Small intestine (tissue), 7 donors: ENCODE results near the gene ALDH3A1. TPM values are rescaled to one million over a fixed set of nuclear protein-coding genes. Genes with fewer than 3 reads are reported as not detected.
A peak's percentile ranks its signal among the peaks of the same experiment; 100 is the strongest.

Experiments used
- DNase-seq, 2 donors: peaks; one replicate each; pipeline versions ENCODE4 v3.0.0 to v3.0.0-alpha.2; 2013
- FAIRE-seq: peaks from 2 replicates; lab custom pipeline; 2012; peaks lifted over from hg19 to GRCh38; lab: Jason Lieb, UNC
- H3K27ac ChIP-seq, 3 donors: one replicate each; pipeline ENCODE4 v1.5.1; 2013; ENCODE audit warnings: low read length in 2 of 3, mild to moderate bottlenecking in 2 of 3, control low read depth in 1 of 3, inconsistent platforms in 1 of 3, low read depth in 1 of 3, moderate library complexity in 1 of 3
- H3K27me3 ChIP-seq, 3 donors: one replicate each; pipeline ENCODE4 v1.6.1; 2013; ENCODE audit warnings: low read length in 3 of 3, inconsistent platforms in 1 of 3; ENCODE audit not compliant: control insufficient read depth in 3 of 3, insufficient read depth in 3 of 3
- H3K36me3 ChIP-seq, 3 donors: one replicate each; pipeline ENCODE4 v1.6.1; 2013; ENCODE audit warnings: low read length in 3 of 3, inconsistent platforms in 1 of 3, low read depth in 1 of 3, mild to moderate bottlenecking in 1 of 3, moderate library complexity in 1 of 3; ENCODE audit not compliant: control insufficient read depth in 3 of 3, insufficient read depth in 2 of 3
- H3K4me1 ChIP-seq, 3 donors: one replicate each; pipeline ENCODE4 v1.6.1; 2013; ENCODE audit warnings: low read length in 2 of 3, inconsistent platforms in 1 of 3, low read depth in 1 of 3, mild to moderate bottlenecking in 1 of 3, moderate library complexity in 1 of 3; ENCODE audit not compliant: control insufficient read depth in 3 of 3, insufficient read depth in 2 of 3
- H3K4me3 ChIP-seq, 3 donors: one replicate each; pipeline ENCODE4 v1.5.1; 2013; ENCODE audit warnings: low read length in 3 of 3, control low read depth in 1 of 3, inconsistent platforms in 1 of 3, low read depth in 1 of 3, mild to moderate bottlenecking in 1 of 3, moderate library complexity in 1 of 3
- H3K9me3 ChIP-seq, 2 donors: one replicate each; pipeline ENCODE4 v1.6.1; 2013; ENCODE audit warnings: low read depth in 1 of 2, low read length in 1 of 2; ENCODE audit not compliant: control insufficient read depth in 2 of 2, insufficient read depth in 1 of 2
- WGBS, 3 donors: extraction: QIAGEN DNeasy Blood & Tissue Kit; methylation state at CpG; one replicate each; pipeline ENCODE4 v1.1.7; 2013; 5-methylcytosine and 5-hydroxymethylcytosine counted together
- polyA plus RNA-seq, 4 donors: library from polyadenylated mRNA; stranded (reverse) in 3 of 4; unstranded in 1 of 4; fragments of 200-250 nt in 3 of 4; fragments of 120-200 nt in 1 of 4; gene quantifications; one replicate each; pipeline versions ENCODE4 v1.2.1 to v1.2.3, GENCODE V29; 2013
- donor health status: healthy with polysubstance abuse.
- donor health status: control.
- donor health status: control.
- donor health status: Bipolar disorder and iron deficiency.
- donor health status: healthy.

ALDH3A1 gene
- polyA plus RNA-seq, 4 donors = 0.92 to 5.8 (median 3.1) TPM

DNA sequence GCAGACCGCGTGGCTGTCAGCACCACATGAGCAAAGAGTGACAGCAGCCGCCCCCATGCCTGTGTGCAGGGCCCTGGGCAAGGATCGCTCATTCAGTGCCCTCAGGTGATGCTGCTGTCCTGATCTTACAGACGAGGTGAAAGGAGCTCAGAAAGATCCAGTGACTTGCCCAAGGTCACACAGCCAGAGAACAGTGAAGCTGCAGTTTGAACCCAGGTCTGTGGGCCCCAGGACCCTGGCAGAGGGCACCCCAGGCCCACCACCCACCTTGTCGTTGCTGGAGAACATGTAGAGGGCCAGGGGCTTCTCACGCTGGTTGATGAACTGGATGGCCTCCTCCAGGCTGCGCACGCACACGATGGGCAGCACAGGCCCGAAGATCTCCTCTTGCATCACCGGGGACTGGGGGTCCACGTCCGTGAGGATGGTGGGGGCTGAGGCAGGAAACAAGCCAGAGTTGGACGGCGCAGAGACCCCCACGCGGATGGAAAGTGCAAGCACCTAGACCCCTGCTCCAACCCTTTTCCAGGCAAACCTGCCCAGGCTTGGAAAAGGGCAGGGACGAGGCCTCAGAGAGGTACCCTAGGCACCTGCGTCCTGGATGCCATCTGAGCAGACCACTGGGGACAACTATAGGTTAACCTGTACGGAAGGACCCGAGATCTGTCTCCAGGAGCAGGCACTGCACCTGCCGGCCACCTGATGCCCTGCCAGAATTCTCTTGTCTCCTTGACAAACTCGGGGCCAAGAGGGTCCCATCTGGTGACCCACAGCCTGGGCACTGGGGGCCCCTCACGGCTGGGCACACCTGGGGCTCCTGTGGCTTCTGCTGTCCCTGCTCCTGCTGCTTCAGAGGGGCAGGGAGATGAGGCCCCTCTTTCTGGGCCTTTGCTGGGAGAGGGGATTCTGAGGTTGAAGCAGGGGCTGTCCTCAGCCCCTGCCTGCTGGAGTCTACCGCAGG is 8.6 kb downstream of the ALDH3A1 start:
- FAIRE-seq (no peak), DNase-seq (no peak)
- H3K9me3 ChIP-seq = no peaks in the 10 kb centered on the region
- no peak overlapping the region for H3K27ac ChIP-seq
- 83 to 89% (median 84%) methylated on average over 26 of the region's 26 CpGs for WGBS, 3 donors
- H3K27me3 ChIP-seq = no peaks in the 10 kb centered on the region
- peaks cover 0 to 17% (median under 1%) of the 10 kb centered on the region in 3 donors for H3K4me1 ChIP-seq
- no peak overlapping the region for H3K4me3 ChIP-seq
- no peaks in the 10 kb centered on the region for H3K36me3 ChIP-seq

DNA sequence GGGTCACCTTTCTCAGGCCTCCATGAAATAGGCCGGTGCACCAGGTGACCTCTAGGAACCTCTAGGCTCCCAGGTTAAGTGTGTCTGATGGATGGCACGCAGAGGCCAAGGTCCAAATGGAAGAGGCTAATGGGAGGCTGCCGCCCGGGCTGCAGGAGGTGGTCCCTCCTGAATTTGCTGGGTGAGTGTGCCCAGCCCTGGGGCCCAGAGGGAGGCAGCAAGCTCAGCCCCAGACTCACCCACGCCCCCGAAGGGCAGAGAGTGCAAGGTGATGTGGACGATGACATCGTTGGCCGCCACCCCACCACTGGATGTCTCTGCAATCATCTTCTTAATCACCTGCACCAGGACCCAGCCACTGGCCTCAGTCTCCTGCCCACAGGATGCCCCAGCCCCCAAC is 9.3 kb downstream of the ALDH3A1 start:
- Histone ChIP-seq H3K9me3 (no peaks in the 10 kb centered on the region), H3K4me1 (peaks cover 0 to 21% (median 5%) of the 10 kb centered on the region in 3 donors), H3K27me3 (no peaks in the 10 kb centered on the region), H3K36me3 (no peaks in the 10 kb centered on the region), H3K27ac (no peak overlapping the region), H3K4me3 (no peak overlapping the region)
- WGBS, 3 donors = 80 to 94% (median 93%) methylated on average over 9 of the region's 9 CpGs
- FAIRE-seq (no peak), DNase-seq (no peak)

DNA sequence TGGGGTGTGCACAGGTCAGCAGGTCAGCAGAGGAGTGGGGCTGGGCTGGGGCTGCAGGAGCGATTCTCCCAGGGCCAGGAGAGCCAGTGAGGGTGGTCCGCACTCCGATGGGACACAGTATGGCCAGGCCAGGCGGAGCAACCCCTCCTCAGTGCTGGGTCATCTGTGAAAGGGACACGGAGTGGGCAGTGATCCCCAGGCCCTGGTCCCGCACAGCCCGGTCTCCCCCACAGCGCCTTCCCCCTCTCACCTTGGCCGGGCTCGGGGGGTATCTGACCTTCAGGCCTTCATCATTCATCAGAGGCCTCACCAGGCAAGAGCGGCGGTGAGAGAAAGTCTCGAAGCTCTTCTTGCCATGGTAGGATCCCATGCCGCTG is 10.0 kb downstream of the ALDH3A1 start:
- WGBS, 3 donors = 93 to 99% (median 93%) methylated on average over 11 to 14 of the region's 14 CpGs
- H3K9me3 ChIP-seq = no peaks in the 10 kb centered on the region
- no peaks in the 10 kb centered on the region for H3K27me3 ChIP-seq
- no peak overlapping the region for H3K4me3 ChIP-seq
- no peaks in the 10 kb centered on the region for H3K36me3 ChIP-seq
- peaks cover 0 to 21% (median 5%) of the 10 kb centered on the region in 3 donors for H3K4me1 ChIP-seq
- no peak for FAIRE-seq
- no peak overlapping the region for H3K27ac ChIP-seq
- no peak for DNase-seq

DNA sequence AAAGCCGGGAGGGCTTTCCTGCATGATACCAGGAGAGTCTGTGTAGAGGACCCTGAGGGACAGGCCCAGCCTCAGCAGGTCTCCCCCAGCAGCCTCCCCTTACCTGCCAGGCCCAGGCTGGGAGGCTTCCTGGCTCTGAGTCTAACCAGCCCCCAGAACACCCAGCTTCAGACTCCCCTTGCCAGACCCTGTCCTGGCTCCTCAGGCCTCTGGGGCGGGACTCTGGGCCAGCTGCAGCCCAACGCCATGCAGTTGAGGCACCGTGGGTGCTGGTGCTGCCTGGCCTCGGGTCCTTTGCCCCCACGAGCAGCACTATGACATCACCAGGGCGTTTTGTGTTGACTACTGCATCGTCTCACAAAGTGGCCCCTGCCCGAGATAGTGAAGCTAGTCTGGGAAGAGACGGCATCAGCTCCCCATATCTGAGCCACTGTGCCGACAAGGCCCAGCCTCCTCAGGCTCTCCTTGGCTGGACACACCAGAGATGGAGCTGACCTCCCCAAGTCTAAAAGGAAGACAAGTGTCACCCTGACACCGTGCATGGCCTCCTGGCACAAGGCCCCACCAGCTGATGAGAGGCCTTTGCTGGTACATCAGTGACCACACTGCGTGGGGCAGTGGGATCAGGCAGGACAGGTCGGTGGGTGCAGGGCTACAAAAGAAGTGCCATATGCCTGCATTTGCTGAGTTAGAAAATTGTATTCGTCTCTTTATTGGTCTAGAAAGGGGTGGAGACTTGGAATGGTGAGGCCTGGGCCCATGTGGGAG is 10.6 kb downstream of the ALDH3A1 start:
- Histone ChIP-seq H3K27ac (no peak overlapping the region), H3K9me3 (no peaks in the 10 kb centered on the region), H3K36me3 (no peaks in the 10 kb centered on the region), H3K4me1 (peaks cover 0 to 21% (median 5%) of the 10 kb centered on the region in 3 donors), H3K4me3 (no peak overlapping the region), H3K27me3 (no peaks in the 10 kb centered on the region)
- no peak for FAIRE-seq
- WGBS, 3 donors = 77 to 81% (median 80%) methylated on average over 15 of the region's 15 CpGs
- no peak for DNase-seq

DNA sequence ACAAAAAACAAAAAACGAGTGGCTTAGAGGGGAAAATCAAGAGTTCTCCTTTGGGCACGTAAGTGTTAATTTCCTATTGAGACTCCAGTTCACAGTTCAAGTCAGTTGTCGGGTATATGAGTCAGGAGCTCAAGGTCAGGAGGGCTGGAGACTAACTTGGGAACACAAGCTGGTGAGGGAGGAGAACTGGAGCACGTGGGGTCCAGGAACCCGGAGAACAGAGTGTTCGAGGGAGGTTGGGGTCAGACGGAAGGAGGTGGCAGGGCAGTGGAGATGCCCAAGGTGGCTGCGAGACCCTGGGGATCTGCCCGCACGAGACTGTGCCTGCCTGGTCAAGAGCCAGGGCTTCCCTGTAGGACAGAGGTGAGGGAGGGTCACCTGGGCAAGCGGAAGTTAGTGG is 12.0 kb downstream of the ALDH3A1 start:
- no peaks in the 10 kb centered on the region for H3K9me3 ChIP-seq
- FAIRE-seq = no peak
- DNase-seq = peak; percentile 61 to 81

DNA sequence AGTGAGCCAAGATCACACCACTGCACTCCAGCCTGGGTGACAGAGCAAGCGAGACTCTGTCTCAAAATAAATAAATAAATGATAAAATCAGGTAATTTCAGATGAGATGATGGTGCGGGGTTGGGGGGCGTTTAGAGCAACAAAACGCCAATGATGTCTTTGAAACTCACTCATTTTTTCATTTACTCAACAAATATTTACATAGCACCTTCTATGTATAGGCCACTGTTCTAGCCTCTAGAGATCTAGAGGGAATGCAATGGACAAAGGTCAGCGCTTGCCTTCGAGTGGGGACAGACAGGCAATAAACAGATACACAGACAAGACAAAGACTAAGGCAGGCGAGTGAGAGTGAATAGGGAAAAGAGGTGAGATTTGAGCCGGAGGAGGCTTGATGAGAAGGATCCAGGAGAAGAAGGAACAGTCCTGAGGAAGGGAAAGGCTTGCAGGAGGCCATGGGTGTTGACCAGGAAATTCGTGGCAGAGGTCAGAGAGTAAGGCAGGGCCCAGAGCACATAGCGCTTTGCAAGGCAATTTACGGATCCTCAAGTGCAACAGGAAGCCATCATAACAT is 14.1 kb downstream of the ALDH3A1 start:
- Histone ChIP-seq H3K9me3 (no peaks in the 10 kb centered on the region), H3K36me3 (no peaks in the 10 kb centered on the region), H3K27me3 (no peaks in the 10 kb centered on the region), H3K27ac (peak overlapping the region; percentile 51 to 58 (median 58)), H3K4me3 (no peak overlapping the region), H3K4me1 (peaks cover 0 to 21% (median 5%) of the 10 kb centered on the region in 3 donors)
- 16 to 51% (median 41%) methylated on average over 11 of the region's 11 CpGs for WGBS, 3 donors
- FAIRE-seq = no peak
- peak; percentile 64 to 80 for DNase-seq

More for the DNA sequence above, 12.0 kb downstream of the ALDH3A1 start:
- H3K4me3 ChIP-seq = no peak overlapping the region
- 42 to 63% (median 49%) methylated on average over 10 to 11 of the region's 11 CpGs for WGBS, 3 donors
- H3K27me3 ChIP-seq = no peaks in the 10 kb centered on the region
- H3K4me1 ChIP-seq = peaks cover 0 to 21% (median 5%) of the 10 kb centered on the region in 3 donors
- no peak overlapping the region for H3K27ac ChIP-seq
- no peaks in the 10 kb centered on the region for H3K36me3 ChIP-seq

DNA sequence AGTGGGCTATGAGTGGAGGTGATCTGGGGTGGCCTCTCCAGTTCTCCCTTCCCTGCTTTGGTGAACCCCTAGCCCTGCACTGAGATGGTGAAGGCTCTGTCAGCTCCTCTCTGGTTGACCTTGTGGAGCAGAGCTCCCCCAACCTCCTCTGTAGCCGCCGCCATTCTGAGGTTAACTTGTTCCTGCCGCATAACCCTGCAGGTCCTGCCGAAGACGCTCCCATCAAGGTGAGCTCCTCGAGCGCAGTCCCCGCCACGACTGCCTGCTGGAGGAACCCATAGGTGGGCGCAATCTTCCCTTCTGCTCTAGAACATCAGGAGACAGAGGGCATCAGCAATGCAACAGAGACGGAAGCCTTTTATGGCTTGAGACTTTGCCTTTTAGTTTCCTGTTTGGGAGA is 16.5 kb downstream of the ALDH3A1 start:
- DNase-seq (no peak), FAIRE-seq (no peak)
- Histone ChIP-seq H3K9me3 (peaks cover 0 to 3% of the 10 kb centered on the region in 2 donors), H3K4me1 (peaks cover 3 to 33% (median 7%) of the 10 kb centered on the region in 3 donors), H3K36me3 (no peaks in the 10 kb centered on the region), H3K4me3 (no peak overlapping the region), H3K27me3 (no peaks in the 10 kb centered on the region), H3K27ac (no peak overlapping the region)
- 92 to 96% (median 96%) methylated on average over 11 of the region's 11 CpGs for WGBS, 3 donors

DNA sequence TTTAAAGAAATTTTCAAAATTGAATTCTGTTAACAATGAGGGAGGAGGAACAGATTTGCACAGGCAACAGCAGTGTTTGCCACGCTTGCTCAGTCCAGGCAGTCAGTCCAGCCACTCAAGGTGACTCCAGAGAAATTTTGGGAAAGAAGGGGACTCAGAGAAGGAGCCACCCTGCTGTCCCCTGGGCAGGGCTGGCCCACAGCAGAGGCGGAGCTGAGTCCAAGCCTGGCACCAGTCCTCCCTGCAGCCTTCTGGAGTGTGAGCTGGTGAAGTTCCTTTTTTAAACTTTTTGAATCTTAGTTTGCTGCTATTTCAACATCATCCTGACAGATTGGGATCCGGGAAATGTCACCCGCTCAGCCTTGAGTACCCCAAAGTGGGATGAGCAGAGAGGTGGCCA is 17.3 kb downstream of the ALDH3A1 start:
- FAIRE-seq = no peak

More for the DNA sequence above, 17.3 kb downstream of the ALDH3A1 start:
- Histone ChIP-seq H3K4me1 (peaks cover 3 to 28% (median 7%) of the 10 kb centered on the region in 3 donors), H3K27ac (no peak overlapping the region), H3K4me3 (no peak overlapping the region), H3K9me3 (peaks cover 0 to 3% of the 10 kb centered on the region in 2 donors), H3K36me3 (no peaks in the 10 kb centered on the region), H3K27me3 (no peaks in the 10 kb centered on the region)
- DNase-seq = no peak
- WGBS, 3 donors = 84 to 93% (median 84%) methylated on average over 4 of the region's 4 CpGs
